ENCODE measurements around the gene TMEM243. TPM values are rescaled to one million over a fixed set of nuclear protein-coding genes. Genes with fewer than 3 reads are reported as not detected.
A peak's percentile ranks its signal among the peaks of the same experiment; 100 is the strongest.

The TMEM243 gene
- polyA plus RNA-seq, 1 experiment: 50.2 TPM

- ChIA-PET POLR2A (no interaction called here), CTCF (interaction anchor here (0.6 kb wide), 1 partner anchor 244 kb away, joined by 7 read pairs; no protein-coding TSS in a partner anchor)
- H3K9me3 ChIP-seq (ENCODE audit: control insufficient read depth, insufficient read depth, low read length): no peaks in the 10 kb centered on the region; the same call in 1 of the 2 replicates
- no peak overlapping the region for H3K27ac ChIP-seq (ENCODE audit: low read depth, low read length)
- TF ChIP-seq CTCF (IDR thresholded peaks at IDR 0.05; ENCODE audit: low read depth, low read length): no peak
- H3K27me3 ChIP-seq (ENCODE audit: control insufficient read depth, insufficient read depth, low read length): no peaks in the 10 kb centered on the region
- H3K4me3 ChIP-seq (ENCODE audit: low read depth, low read length): no peak overlapping the region
- DNase-seq (ENCODE audit: low read depth, low spot score): no peak
These were observed 48.7 kb downstream of the TMEM243 start for GRCh38 chr7:87170828-87171227.

GRCh38 chr7:87164433-87164832, 55.1 kb downstream of the TMEM243 start:
- no peak for DNase-seq (ENCODE audit: low read depth, low spot score)
- TF ChIP-seq CTCF (IDR thresholded peaks at IDR 0.05; ENCODE audit: low read depth, low read length): no peak
- H3K9me3 ChIP-seq (ENCODE audit: control insufficient read depth, insufficient read depth, low read length): no peaks in the 10 kb centered on the region; the same call in 1 of the 2 replicates
- no peaks in the 10 kb centered on the region for H3K27me3 ChIP-seq (ENCODE audit: control insufficient read depth, insufficient read depth, low read length)
- no peak overlapping the region for H3K4me3 ChIP-seq (ENCODE audit: low read depth, low read length)
- H3K27ac ChIP-seq (ENCODE audit: low read depth, low read length): no peak overlapping the region
- ChIA-PET CTCF (interaction anchor here (0.6 to 1.1 kb wide), 2 partner anchors 48 to 252 kb away, joined by 3 to 7 read pairs; no protein-coding TSS in a partner anchor), POLR2A (no interaction called here)

- TF ChIP-seq CTCF (IDR thresholded peaks at IDR 0.05; ENCODE audit: low read depth, low read length): no peak
- POLR2A ChIA-PET: no interaction called here
- Histone ChIP-seq H3K4me3 (ENCODE audit: low read depth, low read length) (no peak overlapping the region), H3K9me3 (ENCODE audit: control insufficient read depth, insufficient read depth, low read length) (no peaks in the 10 kb centered on the region), H3K27me3 (ENCODE audit: control insufficient read depth, insufficient read depth, low read length) (no peaks in the 10 kb centered on the region), H3K27ac (ENCODE audit: low read depth, low read length) (no peak overlapping the region)
- CTCF ChIA-PET: no interaction called here
- DNase-seq (ENCODE audit: low read depth, low spot score): no peak
These were observed 60.0 kb downstream of the TMEM243 start for GRCh38 chr7:87159538-87159937.

GRCh38 chr7:87156709-87157108, 62.8 kb downstream of the TMEM243 start:
- H3K4me3 ChIP-seq (ENCODE audit: low read depth, low read length): no peak overlapping the region
- DNase-seq (ENCODE audit: low read depth, low spot score): no peak
- H3K27me3 ChIP-seq (ENCODE audit: control insufficient read depth, insufficient read depth, low read length): no peaks in the 10 kb centered on the region
- POLR2A ChIA-PET: interaction anchor here (1.2 kb wide), 1 partner anchor 64 kb away, joined by 4 read pairs; no protein-coding TSS in a partner anchor
- CTCF ChIA-PET: no interaction called here
- no peak overlapping the region for H3K27ac ChIP-seq (ENCODE audit: low read depth, low read length)
- no peaks in the 10 kb centered on the region for H3K9me3 ChIP-seq (ENCODE audit: control insufficient read depth, insufficient read depth, low read length)
- TF ChIP-seq CTCF (IDR thresholded peaks at IDR 0.05; ENCODE audit: low read depth, low read length): no peak

GRCh38 chr7:87155788-87156187, 63.7 kb downstream of the TMEM243 start:
- H3K27ac ChIP-seq (ENCODE audit: low read depth, low read length): no peak overlapping the region
- H3K4me3 ChIP-seq (ENCODE audit: low read depth, low read length): peak overlapping the region; percentile 23
- POLR2A ChIA-PET: interaction anchor here (1.2 to 1.8 kb wide), 2 partner anchors 64 to 65 kb away, joined by 4 to 5 read pairs; partner anchors contain the start of gene TMEM243
- CTCF ChIA-PET: interaction anchor here (1.2 kb wide), 1 partner anchor 229 kb away, joined by 5 read pairs; no protein-coding TSS in a partner anchor
- no peak for TF ChIP-seq CTCF (IDR thresholded peaks at IDR 0.05; ENCODE audit: low read depth, low read length)
- DNase-seq (ENCODE audit: low read depth, low spot score): no peak
- no peaks in the 10 kb centered on the region for H3K9me3 ChIP-seq (ENCODE audit: control insufficient read depth, insufficient read depth, low read length)
- H3K27me3 ChIP-seq (ENCODE audit: control insufficient read depth, insufficient read depth, low read length): no peaks in the 10 kb centered on the region

Measured in AG04450 (cell line).